CD4-positive, alpha-beta T cell treated with Interleukin-2 at 100 ng/mL for 4 hours (primary cell): ENCODE data around the gene FCER1G.
A peak's percentile ranks its signal among the peaks of the same experiment; 100 is the strongest.

Experiments
- DNase-seq: peaks from one replicate; pipeline ENCODE4 v3.0.0-alpha.2; 2020; ENCODE audit warnings: low spot score

The FCER1G gene

DNA sequence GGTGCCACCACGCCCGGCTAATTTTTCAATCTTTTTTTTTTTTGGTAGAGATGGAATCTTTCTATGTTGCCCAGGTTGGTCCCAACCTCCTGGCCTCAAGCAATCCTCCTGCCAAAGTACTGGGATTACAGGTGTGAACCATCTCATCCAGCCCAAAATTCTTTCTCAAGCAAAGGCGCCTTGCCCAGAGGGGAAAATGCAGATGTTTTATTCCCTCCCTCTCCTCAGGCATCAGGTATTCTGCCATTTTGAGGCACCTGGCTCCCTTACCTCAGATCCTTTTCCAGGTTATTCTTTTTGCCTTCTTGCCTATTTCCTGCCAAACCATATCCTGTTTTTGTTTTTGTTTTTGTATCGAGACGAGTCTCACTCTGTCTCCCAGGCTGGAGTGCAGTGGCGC, 26.7 kb upstream of the FCER1G start:
- DNase-seq = no peak

DNA sequence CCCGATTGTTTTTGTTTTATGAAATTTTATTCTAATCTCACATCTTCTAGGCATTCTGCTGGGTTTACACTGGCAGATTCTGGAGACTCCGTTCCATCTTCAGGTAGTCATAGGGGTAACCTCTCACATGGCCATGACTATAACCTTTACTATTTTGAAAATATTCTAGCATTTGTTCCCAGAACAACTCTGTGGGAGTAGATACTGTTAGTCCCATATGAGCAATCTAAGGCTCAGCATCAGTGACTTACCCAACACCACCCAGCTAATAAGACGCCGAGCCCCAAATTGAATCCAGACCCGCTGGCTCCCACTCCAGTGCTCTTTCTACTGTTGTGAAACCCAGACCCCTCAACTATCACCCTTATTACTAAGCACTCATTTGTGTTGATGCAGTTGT, 26.1 kb upstream of the FCER1G start:
- DNase-seq = no peak

DNA sequence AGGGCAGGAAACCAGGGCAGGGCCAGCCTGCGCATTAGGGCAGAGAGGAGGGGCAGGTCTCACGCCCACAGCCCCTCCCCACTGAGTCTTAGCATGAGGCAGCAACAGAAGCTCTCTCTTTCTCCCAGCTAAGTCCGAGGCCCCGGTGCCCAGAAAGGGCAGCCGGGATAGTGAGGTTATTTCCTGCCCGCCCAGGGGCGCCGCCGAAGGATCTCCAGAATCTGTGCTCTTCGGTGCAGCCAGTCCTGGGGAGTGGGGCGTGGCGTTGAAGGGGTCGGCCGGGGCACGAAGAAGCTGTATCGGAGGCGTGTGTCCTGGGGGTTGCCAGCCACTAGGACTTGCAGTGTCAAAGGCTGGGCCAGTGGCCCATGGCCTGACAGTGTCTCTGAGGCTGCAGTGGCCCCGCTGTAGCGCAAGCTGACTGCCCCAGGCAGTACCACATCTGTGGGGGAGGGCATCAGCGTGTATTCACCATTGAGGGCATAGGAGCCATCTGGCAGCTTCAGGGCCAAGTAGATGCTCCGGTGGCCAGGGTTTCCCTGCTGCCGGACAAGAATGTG, 24.1 kb upstream of the FCER1G start:
- no peak for DNase-seq

DNA sequence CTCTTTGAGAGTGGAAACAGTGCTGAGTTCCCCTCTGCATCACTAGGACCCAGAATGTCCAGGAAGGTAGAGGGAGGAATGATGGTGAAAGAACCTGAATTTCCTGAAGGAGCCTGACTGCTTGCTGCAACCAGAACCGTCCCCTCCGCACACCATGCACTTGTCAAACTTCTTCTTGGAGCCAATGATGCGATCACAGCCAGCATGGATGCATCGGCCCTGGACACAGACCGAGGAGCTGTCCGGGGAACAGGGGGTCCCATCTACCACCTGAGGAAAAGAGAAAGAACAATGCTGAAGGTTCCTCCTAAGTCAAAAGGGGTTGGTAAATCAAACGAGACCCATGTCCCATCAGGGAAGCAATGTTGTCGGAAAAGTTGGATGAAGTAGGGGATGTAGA, 23.1 kb upstream of the FCER1G start:
- no peak for DNase-seq

DNA sequence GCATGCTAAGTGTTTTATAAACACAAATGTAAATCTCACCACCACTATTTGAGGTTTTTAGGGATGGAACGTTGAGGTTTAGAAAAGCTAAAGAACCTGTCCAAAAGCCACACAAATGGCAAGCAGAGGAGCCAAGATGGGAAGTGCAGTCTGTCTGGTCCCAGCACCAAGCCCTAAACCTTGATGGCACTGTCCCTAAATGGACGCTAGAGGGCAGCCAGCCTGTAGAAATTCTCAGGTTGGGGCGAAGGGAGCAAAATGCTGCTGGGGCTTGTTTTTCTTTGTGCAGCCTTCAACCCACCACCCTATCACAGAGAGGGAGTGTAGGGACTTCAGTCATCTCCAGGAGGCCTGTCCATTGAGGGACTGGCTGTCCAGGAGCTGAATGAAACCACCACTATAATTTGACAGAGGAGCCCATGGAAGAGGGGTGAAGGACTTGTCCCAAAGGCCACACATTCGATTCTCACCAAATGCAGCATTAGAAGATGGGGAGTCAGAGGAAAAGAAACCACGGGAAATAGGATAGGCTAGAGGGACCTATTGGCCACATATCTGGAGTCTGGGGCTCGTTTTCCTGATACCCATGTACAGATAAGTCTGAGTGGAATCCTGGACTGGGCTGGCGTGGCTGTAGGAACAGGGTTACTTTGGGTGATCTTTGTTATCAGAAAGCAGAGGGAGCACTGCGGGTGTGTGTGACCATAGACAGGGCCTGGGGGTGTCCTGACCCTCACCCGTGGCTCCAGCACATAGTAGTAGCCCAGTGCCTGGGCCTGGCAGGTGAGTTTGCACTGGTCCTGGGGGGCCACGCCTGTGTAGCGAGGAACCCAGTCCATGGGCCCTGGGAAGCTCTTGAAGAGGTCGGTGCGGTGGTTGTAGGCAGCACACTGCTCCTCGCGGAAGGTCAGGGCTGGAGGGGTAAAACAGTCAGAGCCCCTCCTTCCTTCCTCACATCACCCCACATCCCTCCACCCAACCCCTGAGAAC, 22.3 kb upstream of the FCER1G start:
- peak; percentile 87 for DNase-seq

DNA sequence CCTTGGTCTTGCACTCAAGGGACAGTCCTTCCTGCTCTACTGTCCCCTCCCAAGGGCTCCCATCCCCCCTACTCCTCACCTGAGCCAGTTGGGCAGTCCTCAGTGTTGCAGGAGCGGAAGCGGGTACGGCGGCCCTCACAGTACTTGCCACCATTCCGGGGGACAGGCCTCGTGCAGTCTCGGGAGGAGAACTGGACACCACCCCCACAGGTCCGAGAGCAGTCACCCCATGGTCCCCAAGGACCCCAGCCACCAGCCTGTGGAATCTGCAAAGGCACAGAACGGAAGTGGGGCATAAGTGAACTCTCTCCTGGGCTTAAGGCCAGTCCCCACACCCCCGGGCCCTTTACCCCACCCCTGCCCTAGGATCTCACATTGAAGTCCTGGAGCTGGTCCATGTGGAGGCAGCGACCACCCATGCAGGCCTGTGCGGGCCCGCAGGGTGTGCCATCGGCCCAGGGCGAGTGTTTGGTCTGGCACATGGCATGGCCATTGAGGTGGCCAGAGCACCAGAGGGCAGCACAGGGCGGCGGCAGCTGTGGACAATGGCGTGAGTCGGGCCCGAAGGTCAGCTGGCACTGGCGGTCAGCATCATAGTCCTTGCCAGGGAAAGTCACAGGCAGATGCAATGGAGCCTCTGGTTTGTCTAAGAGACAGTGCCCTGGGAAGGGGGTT, 21.4 kb upstream of the FCER1G start:
- no peak for DNase-seq

DNA sequence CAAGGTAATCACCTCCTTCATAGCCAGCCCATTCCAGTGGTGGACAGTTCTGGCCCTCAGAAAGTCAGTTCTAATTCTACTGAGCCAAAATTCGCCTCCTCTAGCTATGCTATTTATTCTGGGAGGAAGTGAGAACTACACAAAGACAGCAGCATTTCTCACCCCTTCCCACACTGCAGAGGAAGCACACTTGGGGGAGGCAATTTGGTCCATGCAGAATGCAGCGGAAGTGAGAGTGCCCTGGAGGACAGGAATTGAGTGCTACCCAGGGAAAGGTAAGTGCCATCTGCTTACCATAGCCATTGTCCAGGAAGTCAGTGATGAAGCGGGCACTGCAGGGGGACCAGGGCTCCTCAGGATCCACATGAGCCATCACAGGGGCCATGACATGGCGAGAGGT, 19.9 kb upstream of the FCER1G start:
- DNase-seq = no peak

DNA sequence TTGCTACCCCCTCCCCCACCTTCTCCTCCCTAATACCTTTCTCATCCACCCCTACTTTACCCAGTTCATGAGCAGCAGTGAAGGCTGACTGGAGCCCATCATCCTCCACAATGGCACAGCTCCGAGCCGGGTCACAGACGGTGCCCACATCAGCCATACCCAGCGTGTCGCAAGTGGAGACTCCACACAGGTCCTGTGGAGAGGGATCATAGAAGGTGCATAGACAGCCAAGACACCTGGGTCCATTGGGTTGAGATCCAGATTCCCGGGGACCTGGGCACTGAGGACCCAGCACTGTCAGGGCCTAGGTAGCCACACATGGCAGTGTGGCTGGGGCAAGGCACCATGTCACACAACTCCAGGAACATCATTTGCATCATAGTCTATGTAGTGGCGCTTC, 19.0 kb upstream of the FCER1G start:
- DNase-seq = no peak

DNA sequence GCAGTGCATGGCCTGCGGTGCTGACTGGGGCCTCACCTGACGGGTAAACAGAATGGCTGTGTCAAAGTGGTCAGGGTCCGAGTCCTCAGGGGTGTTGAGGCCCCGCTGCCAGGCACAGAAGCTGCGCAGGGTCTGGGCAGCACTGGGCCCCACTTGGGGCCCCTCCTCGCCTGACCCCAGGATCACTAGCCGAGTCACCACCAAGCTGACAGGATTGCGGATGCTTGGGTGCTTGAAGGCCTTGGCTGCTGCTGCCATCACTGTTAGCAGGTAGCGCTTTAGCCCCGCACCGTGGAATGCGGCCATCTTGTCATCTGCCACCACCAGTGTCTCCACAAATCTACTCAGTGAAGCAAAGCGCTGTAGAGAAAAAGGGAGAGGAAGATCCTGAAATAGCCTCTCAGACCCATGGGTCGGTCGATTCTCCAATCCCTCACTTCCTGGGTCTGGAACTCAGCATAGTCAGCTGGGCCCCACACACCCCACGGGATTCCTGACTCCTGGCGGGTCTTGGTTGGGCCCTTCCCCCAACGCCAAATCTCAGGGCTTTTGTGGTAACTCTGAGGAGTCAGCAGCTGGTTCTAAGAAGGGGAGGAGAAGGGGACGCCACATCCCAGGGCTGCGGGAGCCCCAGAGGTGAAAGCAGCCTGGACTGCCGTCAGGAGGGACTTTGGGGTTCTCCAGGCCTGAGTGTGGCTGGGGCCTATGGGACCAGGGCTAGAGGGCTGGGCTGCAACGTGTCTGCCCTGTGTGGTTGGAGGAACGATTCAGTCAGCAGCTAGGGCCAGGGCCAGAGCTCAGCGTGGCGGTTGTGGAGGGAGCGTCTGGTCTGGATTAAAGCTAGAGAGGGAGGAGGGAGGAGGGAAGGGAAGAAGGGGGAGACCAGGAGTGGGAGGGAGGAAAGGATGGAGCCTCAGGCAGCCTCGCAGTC, 18.3 kb upstream of the FCER1G start:
- DNase-seq = no peak

DNA sequence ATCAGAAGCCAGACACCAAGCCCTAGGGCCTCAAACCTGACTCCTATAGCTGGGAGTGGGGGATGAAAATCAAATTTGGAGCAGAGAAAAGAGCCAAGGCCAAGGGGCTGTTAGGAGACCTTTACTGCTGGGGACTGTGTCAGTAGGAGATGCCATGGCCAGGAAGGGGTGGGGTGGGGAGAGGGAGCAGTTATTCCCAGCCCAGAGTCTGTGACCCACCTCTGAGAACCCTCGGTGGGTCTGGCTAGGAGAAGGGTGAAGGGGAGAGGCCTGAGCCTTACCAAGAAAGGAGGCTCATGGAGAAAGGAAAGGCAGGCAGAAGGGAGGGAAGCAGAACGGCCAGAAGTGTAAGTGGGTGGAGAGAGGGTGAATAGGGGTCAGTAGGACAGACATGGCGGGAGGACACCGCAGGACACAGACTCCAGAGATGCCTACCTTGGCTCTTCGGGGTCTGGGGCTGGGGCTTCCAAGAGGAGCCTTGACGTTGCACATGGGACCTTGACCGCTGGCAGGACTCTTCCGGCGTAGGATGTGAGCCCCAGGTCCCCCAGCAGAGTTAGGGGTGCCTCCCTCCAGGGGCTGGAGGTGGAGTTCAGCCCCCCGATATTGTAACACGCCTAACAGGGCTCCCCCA, 17.4 kb upstream of the FCER1G start:
- no peak for DNase-seq

DNA sequence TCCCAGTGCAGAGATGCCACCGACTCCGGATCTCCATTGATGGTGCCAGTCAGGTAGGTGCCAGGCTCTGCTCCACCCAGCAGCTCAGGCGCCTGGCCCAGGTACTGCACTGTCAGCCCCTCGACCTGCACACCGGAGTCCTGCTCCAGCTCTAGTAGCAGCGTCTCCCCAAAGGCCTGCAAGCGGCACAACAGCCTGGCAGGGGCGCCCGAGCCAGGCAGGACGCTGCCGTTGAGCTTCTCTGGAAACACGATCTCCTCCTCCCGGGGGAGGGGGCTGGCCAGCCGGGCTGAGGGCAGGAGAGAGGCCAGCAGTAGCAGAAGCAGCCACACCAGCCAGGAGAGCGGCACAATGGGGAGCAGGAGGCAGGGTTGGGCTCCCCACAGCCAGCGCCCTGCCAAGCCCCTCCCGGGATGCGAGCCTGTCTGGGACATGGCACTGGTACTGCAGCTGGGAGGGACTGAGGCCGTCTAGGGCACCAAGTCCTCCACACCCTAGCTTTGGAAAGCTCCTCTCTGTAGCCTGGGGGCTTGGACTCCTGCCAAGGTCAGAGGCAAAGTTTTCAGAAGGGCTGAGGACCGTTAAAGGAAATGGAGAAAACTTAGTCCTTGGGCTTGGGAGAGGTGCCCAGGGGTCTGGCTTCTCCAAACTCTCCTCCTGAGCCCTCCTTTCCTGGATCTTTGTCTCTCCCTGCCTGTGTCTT, 16.8 kb upstream of the FCER1G start:
- no peak for DNase-seq

DNA sequence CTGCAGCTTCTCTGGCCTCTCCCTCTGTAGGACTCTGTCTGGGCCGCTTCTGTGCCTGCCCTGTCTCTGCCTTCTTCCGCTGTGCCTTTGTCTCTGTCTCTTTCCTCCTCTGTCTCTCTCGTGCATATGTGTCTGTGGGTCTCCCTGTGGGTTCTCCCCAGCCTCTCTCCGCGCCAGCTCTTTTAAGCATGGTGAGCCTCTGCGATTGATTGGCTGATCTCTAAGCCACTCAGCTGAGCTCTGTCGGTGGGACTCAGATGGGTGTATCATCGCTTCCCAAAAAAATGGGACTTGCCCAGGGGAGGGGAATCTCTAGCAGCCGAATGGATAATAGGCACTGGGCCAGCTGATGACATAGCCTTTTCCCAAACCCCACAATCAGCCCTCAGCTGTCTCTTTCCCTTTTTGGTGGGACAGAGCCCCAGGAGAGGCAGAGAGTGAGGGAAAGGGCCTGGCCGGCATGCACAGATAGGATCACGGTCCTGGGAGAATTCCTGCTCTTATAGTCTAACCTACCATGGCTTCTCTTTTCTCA, 16.1 kb upstream of the FCER1G start, which contains the start of gene ADAMTS4:
Gene ADAMTS4 (minus strand): TSS at position 158 of the 535 bp plus-strand sequence. CDS start 427 bp downstream, outside the sequence.
- no peak for DNase-seq

DNA sequence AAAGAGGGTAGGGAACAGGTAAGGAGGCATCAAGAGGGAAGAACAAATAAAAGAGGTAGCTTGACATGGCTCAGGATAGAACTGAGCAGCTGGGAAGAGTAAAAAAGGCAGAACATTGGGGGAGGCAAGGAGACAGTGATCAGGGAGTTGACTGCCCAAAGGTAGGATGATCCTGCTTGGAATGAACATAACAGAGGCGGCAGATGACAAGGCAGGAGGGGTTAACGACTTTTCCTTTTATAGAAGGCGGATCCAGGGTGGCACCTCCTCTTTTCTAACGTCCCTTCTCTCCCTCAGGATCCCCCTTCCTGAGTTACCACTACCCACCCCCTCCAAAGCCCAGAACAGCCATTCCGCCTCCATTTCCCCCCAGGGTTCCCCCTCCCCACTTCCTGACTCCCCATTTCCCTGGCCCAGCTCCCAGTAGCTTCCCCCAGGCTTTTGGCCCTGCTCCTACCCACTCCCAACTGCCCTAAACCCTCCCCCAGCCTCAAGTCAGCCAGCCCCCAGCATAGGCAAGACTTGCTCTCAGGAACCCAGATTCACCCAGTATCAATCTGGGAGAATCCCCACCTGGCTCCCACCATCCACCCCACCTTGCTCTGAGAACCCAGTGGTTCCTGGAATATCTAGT, 15.5 kb upstream of the FCER1G start:
- no peak for DNase-seq

DNA sequence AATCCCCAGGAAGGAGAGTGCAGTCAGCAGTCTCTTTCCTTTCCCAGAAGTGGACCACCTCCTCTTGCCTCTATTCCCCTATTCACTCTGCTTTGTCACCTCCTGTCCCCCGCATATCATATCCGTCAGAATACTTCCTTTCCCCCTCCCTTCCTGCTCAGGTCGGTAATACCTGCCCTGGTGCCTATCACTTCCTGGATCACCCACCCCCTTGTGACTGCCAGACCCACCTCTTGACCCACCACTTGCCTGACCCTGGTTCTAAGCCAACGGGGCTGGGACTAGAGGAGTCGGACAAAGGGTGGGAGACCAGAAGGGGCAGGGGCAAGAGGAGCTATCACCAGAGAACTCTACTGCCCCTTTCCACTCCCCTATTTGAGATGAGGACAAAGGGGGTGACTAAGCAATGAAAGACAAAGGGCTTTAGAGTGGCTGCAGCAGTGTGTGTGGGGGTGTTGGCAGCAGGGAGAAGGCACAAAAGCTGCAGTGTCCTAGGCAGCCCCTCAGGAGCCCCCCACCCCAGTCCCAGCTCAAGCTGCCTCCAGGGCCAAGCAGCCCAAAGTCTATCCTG, 14.6 kb upstream of the FCER1G start:
- DNase-seq = peak; percentile 29

DNA sequence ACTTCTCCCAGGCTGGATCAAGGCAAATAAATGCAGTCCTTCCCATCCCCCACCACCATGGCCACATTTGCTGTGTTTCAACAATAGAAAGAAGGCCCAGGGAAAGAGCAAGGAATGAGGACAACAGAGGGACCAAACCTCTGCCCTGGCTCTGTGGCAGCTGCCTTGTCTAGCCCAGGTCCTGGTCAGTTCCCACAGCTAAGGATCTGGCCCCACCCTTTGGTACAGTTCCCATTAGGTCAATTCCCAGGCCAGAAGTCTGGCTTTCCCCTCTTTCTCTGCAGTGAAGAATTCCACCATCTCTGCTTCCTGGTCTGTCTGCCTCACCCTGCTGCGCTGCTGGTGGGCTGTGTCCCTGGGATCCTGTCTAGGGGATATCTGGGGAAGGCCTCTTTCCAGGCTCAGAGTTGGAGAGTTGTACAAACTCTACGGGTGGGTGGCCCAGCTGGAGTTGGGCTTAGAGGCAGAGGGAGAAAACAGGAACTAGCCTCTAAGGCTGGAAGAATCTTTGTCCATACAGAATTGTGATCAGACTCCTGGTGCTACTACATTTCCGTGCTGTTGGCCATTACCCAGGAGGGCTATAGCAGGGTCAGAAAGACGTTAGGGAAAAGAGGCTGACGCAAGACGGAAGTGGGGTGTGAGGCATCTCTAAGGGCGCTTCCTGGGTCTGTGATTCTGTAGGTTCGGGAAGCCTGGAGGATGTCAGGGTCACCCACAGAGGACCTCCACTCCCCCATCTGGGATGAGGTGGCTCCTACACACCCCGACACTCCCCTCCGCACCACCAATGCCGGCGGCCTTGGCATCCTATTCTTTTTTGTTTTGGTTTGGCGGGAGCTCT, 13.9 kb upstream of the FCER1G start:
- no peak for DNase-seq

DNA sequence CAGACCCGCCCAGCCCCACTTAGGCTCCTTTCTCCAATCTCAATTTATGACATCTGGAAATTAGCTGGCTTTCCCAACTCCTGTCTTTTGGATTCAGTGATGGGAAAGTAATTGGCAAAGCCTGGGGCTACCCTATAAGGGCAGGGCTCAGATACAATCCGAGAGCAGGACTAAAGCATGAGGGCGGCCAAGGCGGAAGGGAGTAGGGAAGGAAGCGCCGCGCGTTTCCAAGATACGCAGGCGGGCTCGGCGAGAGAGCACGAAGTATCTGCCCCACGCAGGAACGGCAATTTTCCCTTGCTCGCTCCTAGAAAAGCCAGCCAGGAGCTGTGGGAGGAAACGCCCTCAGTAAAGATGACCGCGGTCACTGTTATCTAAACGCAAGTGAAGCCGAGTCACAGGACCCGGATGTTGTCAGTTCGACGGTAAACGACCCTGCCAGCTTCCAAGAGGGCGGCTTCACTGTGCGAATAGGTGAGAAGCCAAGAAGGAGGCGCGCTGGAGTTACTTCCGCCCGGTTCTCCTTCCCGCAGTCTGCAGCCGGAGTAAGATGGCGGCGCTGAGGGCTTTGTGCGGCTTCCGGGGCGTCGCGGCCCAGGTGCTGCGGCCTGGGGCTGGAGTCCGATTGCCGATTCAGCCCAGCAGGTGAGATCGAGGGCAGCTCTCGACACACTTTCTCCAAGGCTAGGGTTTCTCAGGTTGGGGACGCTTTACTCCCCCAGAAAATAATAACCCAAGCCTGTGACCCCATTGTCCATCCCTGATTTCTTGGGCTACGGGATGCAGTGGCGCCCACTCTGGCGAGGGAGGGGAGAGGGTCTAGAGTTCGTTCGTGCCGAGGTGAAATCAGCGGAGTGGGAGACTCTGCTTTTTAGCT, 13.0 kb upstream of the FCER1G start, which contains the start of gene NDUFS2:
Gene NDUFS2 (plus strand): TSS at position 532 of the 877 bp plus-strand sequence. CDS start 19 bp downstream, at position 551.
- DNase-seq = peak; percentile 98

DNA sequence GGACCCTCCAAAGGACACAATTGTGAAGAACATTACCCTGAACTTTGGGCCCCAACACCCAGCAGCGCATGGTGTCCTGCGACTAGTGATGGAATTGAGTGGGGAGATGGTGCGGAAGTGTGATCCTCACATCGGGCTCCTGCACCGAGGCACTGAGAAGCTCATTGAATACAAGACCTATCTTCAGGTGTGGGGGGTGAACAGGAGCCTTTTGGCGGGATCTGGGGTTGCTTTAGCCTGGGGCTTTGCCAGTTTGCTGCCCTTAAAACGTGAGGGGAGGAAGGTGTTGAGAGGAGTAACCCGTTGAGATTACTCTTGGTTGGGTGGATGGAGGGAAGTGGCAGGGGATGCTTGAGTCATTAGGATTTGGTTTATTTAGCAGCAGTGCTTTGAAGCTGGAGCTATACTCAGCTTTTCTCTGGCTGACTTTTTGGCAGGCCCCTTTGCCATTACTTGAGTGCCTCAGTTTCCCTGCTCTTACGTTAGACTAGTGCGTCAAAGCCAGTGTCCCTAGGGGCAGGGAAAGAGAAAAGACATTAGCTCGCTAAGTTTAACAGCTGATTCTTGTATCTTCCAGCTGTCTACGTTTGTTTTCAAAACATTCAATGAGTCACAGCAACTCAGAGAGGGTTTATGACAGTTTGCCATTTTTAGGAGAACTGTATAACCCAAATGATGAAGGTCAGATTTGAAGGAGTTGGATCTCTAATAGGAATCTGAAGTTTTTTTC, 8.5 kb upstream of the FCER1G start:
- no peak for DNase-seq
